VCaP (cell line): ENCODE results near the gene PCARE.

Experiments
- H3K27ac ChIP-seq: fragments of 450-650 bp; 2 replicates; pipeline ENCODE4 v1.5.1; 2017
- CTCF ChIP-seq: fragments of 450-650 bp; conservative IDR thresholded peaks from 2 replicates; pipeline ENCODE4 v1.5.1; 2017; ENCODE audit warnings: mild to moderate bottlenecking, moderate library complexity

Gene PCARE

GRCh38 chr2:29074411-29074810 lies at the start of gene PCARE:
PCARE (minus strand) TSS chr2:29074523; CDS start chr2:29074261, 262 bp downstream.
- H3K27ac ChIP-seq, result no peak within 1 kb of the TSS
- no peak for TF ChIP-seq CTCF

GRCh38 chr2:29123617-29124349 lies 49.5 kb upstream of the PCARE start:
- no peak for TF ChIP-seq CTCF
- no peak overlapping the region for H3K27ac ChIP-seq

- H3K27ac ChIP-seq, result no peak overlapping the region
- TF ChIP-seq CTCF, result no peak
Observed at GRCh38 chr2:29120846-29121245, 46.5 kb upstream of the PCARE start.

GRCh38 chr2:29119211-29119610 lies 44.9 kb upstream of the PCARE start:
- TF ChIP-seq CTCF, result no peak
- H3K27ac ChIP-seq, result no peak overlapping the region

GRCh38 chr2:29117636-29118303 lies 43.4 kb upstream of the PCARE start:
- no peak for TF ChIP-seq CTCF
- no peak overlapping the region; the same call in 1 of the 2 replicates for H3K27ac ChIP-seq

- H3K27ac ChIP-seq, result peak overlapping the region; percentile 88
Observed at GRCh38 chr2:29115797-29116781, 41.8 kb upstream of the PCARE start.

More at GRCh38 chr2:29115797-29116781, 41.8 kb upstream of the PCARE start:
- no peak for TF ChIP-seq CTCF
